GM12892 (cell line): ENCODE data around the gene RPS25. TPM values are rescaled to one million over a fixed set of nuclear protein-coding genes. Genes with fewer than 3 reads are reported as not detected.
"Not testable (repeated sequence)": the region's sequence is repeated elsewhere in the genome, so short reads cannot be mapped to it uniquely, and the experiment has no call there.

Experiments used
- DNase-seq: peaks from one replicate; pipeline ENCODE4 v3.0.0; 2011; ENCODE audit not compliant: insufficient read length
- FAIRE-seq: peaks from 2 replicates; lab custom pipeline; 2011; peaks lifted over from hg19 to GRCh38; lab: Jason Lieb, UNC
- POLR2A ChIP-seq: IDR thresholded peaks from 2 replicates; pipeline ENCODE4 v1.6.1; 2011; ENCODE audit warnings: low read depth, low read length, control low read depth
- POLR2AphosphoS5 ChIP-seq: IDR thresholded peaks from 2 replicates; pipeline ENCODE4 v1.6.1; 2011; ENCODE audit warnings: low read depth, low read length, control low read depth
- TAF1 ChIP-seq: IDR thresholded peaks from 2 replicates; pipeline ENCODE4 v1.6.1; 2011; ENCODE audit warnings: low read depth, mild to moderate bottlenecking, control low read depth, low read length, borderline replicate concordance
- polyA plus RNA-seq: library from polyadenylated mRNA; unstranded; fragments of >200 nt; gene quantifications from one replicate; pipeline ENCODE4 v1.2.1, GENCODE V29; 2012; ENCODE audit warnings: missing spikeins, inconsistent platforms; ENCODE audit not compliant: missing spikeins

The RPS25 gene
- polyA plus RNA-seq, result 4,000 TPM

DNA sequence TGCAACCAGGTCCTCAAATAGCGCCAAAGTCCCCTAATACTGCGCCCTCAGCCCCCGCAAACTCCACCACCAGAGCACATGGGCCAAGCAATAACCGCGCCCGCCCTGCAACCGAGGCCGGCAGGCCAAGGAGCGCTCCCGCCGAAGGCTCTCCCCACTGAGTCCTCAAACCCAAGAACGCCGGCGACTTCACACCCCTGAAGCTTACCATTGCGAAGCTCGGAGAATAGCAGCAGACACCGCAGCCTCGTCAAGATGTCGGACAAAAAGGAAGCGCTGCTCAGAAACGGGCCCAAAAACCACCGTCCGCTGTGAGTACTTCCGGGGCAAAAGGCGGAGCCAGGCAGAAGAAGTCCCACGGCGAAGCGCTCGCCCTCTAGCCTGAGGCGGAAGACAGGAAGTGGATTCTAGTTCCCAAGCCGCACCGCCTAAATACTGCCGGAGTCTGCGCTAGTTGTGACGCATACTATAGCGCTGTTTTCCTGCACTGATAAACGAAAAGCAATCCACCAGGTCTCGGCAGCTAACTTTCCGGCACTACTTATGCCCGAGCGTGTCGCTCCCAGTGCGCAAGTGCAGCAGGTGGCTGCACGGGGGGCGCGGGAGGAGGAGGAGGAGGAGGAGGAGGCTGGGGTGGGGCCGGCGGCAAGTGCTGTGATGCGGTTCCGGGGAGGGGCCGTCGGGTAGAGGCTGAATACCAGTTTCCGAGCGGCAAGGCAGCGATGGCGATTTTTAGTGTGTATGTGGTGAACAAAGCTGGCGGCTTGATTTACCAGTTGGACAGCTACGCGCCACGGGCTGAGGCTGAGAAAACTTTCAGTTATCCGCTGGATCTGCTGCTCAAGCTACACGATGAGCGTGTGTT, at the start of gene RPS25, which contains the start of gene TRAPPC4:
Gene RPS25, minus strand, starts transcription at position 270 of the 865 bp plus-strand sequence. Its CDS starts 59 bp downstream, at position 211.
Gene TRAPPC4, plus strand, starts transcription at position 693 of the 865 bp plus-strand sequence. Its CDS starts 30 bp downstream, at position 723.
- TF ChIP-seq POLR2A (peak; percentile 95), TAF1 (peak; percentile 89), POLR2AphosphoS5 (peak; percentile 96)
- DNase-seq (peak; percentile 95), FAIRE-seq (peak; percentile 97)

- TF ChIP-seq POLR2A (peak; percentile 85), TAF1 (peak; percentile 69; the same call in 1 of the 2 replicates), POLR2AphosphoS5 (0 out of 2 replicates have a peak, but pooled peaks have one; percentile 58)
- peak; percentile 100 for DNase-seq
- FAIRE-seq, result peak; percentile 93
Observed at GRCh38 chr11:119067371-119068222, 49.5 kb upstream of the RPS25 start, which contains the start of gene VPS11. Gene VPS11, plus strand, starts transcription at chr11:119067818. Its CDS starts 6 bp downstream, at chr11:119067824.

DNA sequence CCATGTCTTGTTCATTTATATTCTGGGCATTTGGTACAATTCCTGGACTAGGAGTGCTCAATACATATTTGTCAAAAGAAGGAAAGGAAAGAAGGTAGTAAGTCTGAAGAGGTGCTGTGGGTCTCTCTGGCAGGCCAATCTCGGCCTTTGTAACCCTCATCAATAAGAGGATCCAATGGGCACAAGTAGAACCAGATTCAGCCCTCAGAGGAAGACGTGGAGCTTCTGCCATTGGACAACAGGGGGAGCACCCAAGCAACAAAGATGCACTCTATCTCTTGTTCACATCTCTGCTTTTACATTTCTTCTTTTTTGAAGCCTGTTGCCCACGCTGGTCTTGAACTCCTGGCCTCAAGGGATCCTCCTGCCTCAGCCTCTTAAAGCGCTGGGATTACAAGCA, 47.2 kb upstream of the RPS25 start:
- no peak for DNase-seq
- peak; percentile 80 for FAIRE-seq
- TF ChIP-seq POLR2AphosphoS5, result no peak
- no peak for TF ChIP-seq POLR2A
- no peak for TF ChIP-seq TAF1

- no peak for DNase-seq
- no peak for FAIRE-seq
Observed at GRCh38 chr11:119062779-119063178, 44.6 kb upstream of the RPS25 start.

DNA sequence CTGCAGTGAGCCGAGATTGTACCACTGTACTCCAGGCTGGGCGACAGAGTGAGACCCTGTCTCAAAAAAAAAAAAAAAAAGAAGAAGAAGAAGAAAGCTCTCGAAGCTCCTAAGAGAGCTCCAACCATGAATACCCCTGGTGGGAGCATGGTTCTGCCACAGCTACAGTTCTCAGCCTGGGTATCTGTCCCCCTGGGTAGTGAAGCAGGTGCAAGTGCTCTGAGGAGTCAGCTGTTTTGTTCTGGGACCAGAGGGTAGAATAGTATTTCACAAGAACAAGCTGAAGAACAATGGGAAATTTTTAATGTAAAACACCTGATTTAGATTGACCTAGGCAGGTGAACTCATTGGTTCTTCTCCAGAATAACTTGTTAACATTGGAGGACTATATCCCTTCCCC, 43.1 kb upstream of the RPS25 start:
- FAIRE-seq (no peak), DNase-seq (no peak)
- TF ChIP-seq TAF1, result no peak
- TF ChIP-seq POLR2A, result no peak
- TF ChIP-seq POLR2AphosphoS5, result no peak

More at GRCh38 chr11:119062779-119063178, 44.6 kb upstream of the RPS25 start:
- TF ChIP-seq POLR2A (no peak), POLR2AphosphoS5 (no peak), TAF1 (no peak)

DNA sequence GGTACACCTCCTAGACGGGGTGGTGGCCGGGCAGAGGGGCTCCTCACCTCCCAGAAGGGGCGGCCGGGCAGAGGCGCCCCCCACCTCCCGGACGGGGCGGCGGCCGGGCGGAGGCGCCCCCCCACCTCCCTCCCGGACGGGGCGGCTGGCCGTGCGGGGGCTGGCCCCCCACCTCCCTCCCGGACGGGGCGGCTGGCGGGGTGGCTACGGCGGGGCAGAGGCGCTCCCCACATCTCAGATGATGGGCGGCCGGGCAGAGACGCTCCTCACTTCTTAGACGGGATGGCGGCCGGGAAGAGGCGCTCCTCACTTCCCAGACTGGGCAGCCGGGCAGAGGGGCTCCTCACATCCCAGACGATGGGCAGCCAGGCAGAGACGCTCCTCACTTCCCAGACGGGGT, 41.0 kb upstream of the RPS25 start:
- not testable (repeated sequence) for FAIRE-seq, DNase-seq

DNA sequence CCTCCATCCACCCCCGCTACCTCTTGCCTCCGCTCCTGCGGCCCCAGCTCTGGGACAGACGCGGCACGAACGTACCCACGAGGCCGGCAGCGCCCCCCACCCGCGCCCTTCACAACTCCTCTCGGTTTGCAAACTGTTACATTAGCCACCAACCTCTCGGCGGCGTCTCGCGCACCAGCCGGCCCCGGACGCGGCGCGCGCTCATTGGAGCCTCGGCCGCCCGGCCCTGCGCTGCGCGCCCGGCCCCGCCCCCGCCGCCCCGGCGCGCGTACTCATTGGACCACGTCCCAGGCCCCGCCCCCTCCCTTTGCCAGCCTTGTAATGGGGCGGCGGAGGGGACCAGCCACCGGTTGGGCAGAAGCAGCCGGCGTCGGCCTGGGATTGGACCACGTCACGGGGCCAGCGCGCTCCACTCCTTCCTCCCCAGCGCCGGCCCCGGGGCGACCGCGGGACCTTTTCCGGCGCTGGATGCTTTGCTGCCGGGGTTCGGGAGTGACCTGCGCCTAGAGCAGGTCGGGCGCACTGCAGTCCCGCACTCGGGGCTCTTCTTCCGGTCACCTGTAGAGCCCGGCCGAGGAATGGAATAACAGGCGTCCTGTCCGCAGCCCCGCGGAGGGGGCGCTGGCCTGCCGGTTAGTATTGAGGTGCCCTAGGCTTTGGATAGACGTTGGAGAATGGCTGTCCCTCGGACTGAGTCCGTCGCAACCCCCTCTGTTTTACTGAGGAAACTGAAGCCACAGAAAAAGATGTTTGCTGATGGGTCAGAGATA, 39.0 kb upstream of the RPS25 start, which contains the start of gene HYOU1:
Gene HYOU1, minus strand, starts transcription at position 206 of the 770 bp plus-strand sequence. CDS start 1,045 bp downstream, outside the sequence.
- FAIRE-seq, result peak; percentile 98
- TF ChIP-seq TAF1 (peak; percentile 62; the same call in 1 of the 2 replicates), POLR2A (peak; percentile 96), POLR2AphosphoS5 (peak; percentile 92)
- DNase-seq, result peak; percentile 98

DNA sequence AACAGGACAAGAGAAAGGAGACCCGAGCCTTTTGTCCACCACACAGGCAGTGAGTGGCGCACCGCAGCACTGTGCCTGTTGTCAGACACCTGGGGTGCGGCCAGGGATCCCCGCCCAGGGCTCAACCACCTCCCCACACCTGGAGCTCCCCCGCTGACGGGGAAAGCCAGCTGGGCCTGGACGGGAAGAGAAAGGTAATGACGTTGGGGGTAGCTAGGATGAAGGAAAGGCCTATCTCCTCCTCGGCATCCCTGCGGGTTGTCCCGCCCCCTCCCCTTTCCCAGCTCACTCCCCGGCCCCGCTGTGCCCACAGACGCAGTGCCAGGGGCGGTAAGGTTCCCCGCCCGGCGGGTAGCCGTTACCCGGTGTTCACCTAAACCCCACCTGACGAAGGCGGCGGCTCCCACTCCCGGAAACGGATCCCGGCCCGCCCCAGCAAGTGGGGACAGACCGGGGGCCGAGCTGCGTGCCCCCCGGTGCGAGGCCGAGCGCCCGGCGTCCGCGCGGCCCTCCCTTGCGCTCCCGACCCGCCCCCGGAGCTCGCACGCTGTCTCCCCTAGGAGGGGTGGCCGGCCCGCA, 38.4 kb upstream of the RPS25 start:
- FAIRE-seq, result no peak

GRCh38 chr11:119055901-119056300, 37.8 kb upstream of the RPS25 start:
- TF ChIP-seq TAF1 (no peak), POLR2AphosphoS5 (no peak), POLR2A (peak; percentile 27; the same call in 1 of the 2 replicates)
- FAIRE-seq (peak; percentile 86), DNase-seq (no peak)

More for the DNA sequence above, 38.4 kb upstream of the RPS25 start:
- peak; percentile 52 for DNase-seq
- TF ChIP-seq POLR2AphosphoS5 (peak; percentile 14; the same call in 1 of the 2 replicates), TAF1 (no peak)

- TF ChIP-seq POLR2AphosphoS5, result no peak
- no peak for TF ChIP-seq TAF1
- no peak for TF ChIP-seq POLR2A
Observed at GRCh38 chr11:119054418-119054817, 36.3 kb upstream of the RPS25 start.

More at GRCh38 chr11:119054418-119054817, 36.3 kb upstream of the RPS25 start:
- DNase-seq (no peak), FAIRE-seq (no peak)
